Endothelial cell of umbilical vein (primary cell): ENCODE measurements around the gene FXYD6. TPM values are rescaled to one million over a fixed set of nuclear protein-coding genes. Genes with fewer than 3 reads are reported as not detected.

Experiments used
- BruUV-seq: library from RNA; stranded (reverse); fragments of 400-500 nt; replicated peaks from 2 replicates; lab custom pipeline; 2021; lab: Mats Ljungman, UMichigan
- CTCF ChIA-PET: fragments of 300-600, 350-600 bp; sonication (Branson Sonifier 250); formaldehyde crosslinking; loops from one replicate; lab custom pipeline; 2021; ENCODE audit warnings: antibody characterized with exemption, inconsistent platforms; lab: Charles Lee
- POLR2A ChIA-PET: fragments of 300-600, 350-600 bp; sonication (Branson Sonifier 250); formaldehyde crosslinking; loops from one replicate; lab custom pipeline; 2021; ENCODE audit warnings: antibody characterized with exemption, inconsistent platforms; lab: Charles Lee
- DNase-seq: peaks from one replicate; pipeline ENCODE4 v3.0.0-alpha.2; 2011; ENCODE audit warnings: low read depth, low spot score
- FAIRE-seq: peaks from 2 replicates; lab custom pipeline; 2011; peaks lifted over from hg19 to GRCh38; lab: Jason Lieb, UNC
- H2AFZ ChIP-seq: 2 replicates; pipeline ENCODE4 v1.6.0; 2012; ENCODE audit warnings: low read depth, low read length, control low read depth, inconsistent platforms
- H3K27ac ChIP-seq: 2 replicates; pipeline ENCODE4 v1.5.1; 2011; ENCODE audit warnings: low read depth, mild to moderate bottlenecking, control low read depth, low read length, moderate library complexity; ENCODE audit not compliant: insufficient read depth
- H3K27me3 ChIP-seq, 2 experiments: 2 replicates each; pipeline versions ENCODE4 v1.6.0 to v1.6.1; 2011; ENCODE audit warnings: low read length in 2 of 2, mixed read lengths in 1 of 2; ENCODE audit not compliant: control insufficient read depth in 2 of 2, insufficient read depth in 2 of 2
- H3K36me3 ChIP-seq, 2 experiments: 2 replicates in 1 of 2; 3 replicates in 1 of 2; pipeline ENCODE4 v1.5.1; 2011; ENCODE audit warnings: low read length in 2 of 2, mild to moderate bottlenecking in 1 of 2, moderate library complexity in 1 of 2; ENCODE audit not compliant: control insufficient read depth in 2 of 2, insufficient read depth in 2 of 2; ENCODE audit errors: extremely low read depth in 1 of 2
- H3K4me1 ChIP-seq: 3 replicates; pipeline ENCODE4 v1.5.1; 2011; ENCODE audit warnings: mild to moderate bottlenecking, low read length; ENCODE audit not compliant: control insufficient read depth, insufficient read depth; ENCODE audit errors: extremely low read depth
- H3K4me2 ChIP-seq: 2 replicates; pipeline ENCODE4 v1.6.1; 2011; ENCODE audit warnings: low read length, control low read depth, mixed read lengths; ENCODE audit not compliant: insufficient read depth
- H3K4me3 ChIP-seq, 3 experiments: fragments of 200-600 bp in 1 of 3; sonication (generic), shearing (Covaris generic) in 1 of 3; replicated peaks in 1 of 3; 2 replicates each; pipeline ENCODE4 v1.5.1; 2011 to 2016; ENCODE audit warnings: control low read depth in 3 of 3, low read length in 3 of 3, mild to moderate bottlenecking in 2 of 3, inconsistent platforms in 1 of 3, low read depth in 1 of 3, moderate library complexity in 1 of 3; ENCODE audit not compliant: insufficient read depth in 1 of 3
- H3K79me2 ChIP-seq: 2 replicates; pipeline ENCODE4 v1.6.0; 2012; ENCODE audit warnings: low read length, inconsistent platforms; ENCODE audit not compliant: control insufficient read depth, insufficient read depth
- H3K9ac ChIP-seq: replicated peaks from 2 replicates; pipeline ENCODE3; 2011; ENCODE audit warnings: low read length, control low read depth; ENCODE audit not compliant: insufficient read depth; ENCODE audit errors: extremely low read depth
- H3K9me1 ChIP-seq: replicated peaks from 3 replicates; pipeline ENCODE4 v1.6.0; 2011; ENCODE audit warnings: mild to moderate bottlenecking, low read length; ENCODE audit not compliant: control insufficient read depth, insufficient read depth; ENCODE audit errors: extremely low read depth
- H3K9me3 ChIP-seq: replicated peaks from 2 replicates; pipeline ENCODE4 v1.5.1; 2012; ENCODE audit warnings: low read length, inconsistent platforms; ENCODE audit not compliant: control insufficient read depth, insufficient read depth
- H4K20me1 ChIP-seq: replicated peaks from 2 replicates; pipeline ENCODE3; 2011; ENCODE audit warnings: mild to moderate bottlenecking, low read length; ENCODE audit not compliant: control insufficient read depth, insufficient read depth; ENCODE audit errors: extremely low read depth
- CTCF ChIP-seq, 2 donors: IDR thresholded peaks; 1 replicate in 1 of 2; 2 replicates in 1 of 2; pipeline ENCODE4 v1.5.1; 2011; ENCODE audit warnings: low read length in 2 of 2, mild to moderate bottlenecking in 2 of 2, moderate library complexity in 2 of 2, control low read depth in 1 of 2, inconsistent platforms in 1 of 2, low read depth in 1 of 2; ENCODE audit not compliant: insufficient read depth in 1 of 2; ENCODE audit errors: extremely low read depth in 1 of 2
- FOS ChIP-seq: IDR thresholded peaks from 2 replicates; pipeline ENCODE4 v1.6.1; 2011; ENCODE audit warnings: mild to moderate bottlenecking, low read length, moderate library complexity, borderline replicate concordance; ENCODE audit not compliant: insufficient read depth
- GATA2 ChIP-seq: IDR thresholded peaks from 2 replicates; pipeline ENCODE4 v1.7.0; 2011; ENCODE audit warnings: low read depth, mild to moderate bottlenecking, moderate library complexity, mixed read lengths, low read length; ENCODE audit not compliant: insufficient read length, insufficient read depth
- MYC ChIP-seq: IDR thresholded peaks from one replicate; pipeline ENCODE4 v1.6.1; 2011; ENCODE audit warnings: mild to moderate bottlenecking, low read depth, low read length
- POLR2A ChIP-seq: IDR thresholded peaks from 2 replicates; pipeline ENCODE4 v1.6.1; 2012; ENCODE audit warnings: low read depth, mild to moderate bottlenecking, control low read depth, low read length
- POLR2AphosphoS5 ChIP-seq: IDR thresholded peaks from 2 replicates; pipeline ENCODE4 v1.6.1; 2012; ENCODE audit warnings: low read depth, mild to moderate bottlenecking, control low read depth, low read length, moderate library complexity; ENCODE audit not compliant: insufficient read depth
- dilution Hi-C: fragments of 300-500 bp; cut with MboI; formaldehyde crosslinking; loops from one replicate; pipeline ENCODE4 v1.15.0; 2019; ENCODE audit warnings: low sequenced_read_pairs; ENCODE audit not compliant: extremely low pct_ligation_motif_present
- intact Hi-C: fragments of 100-400 bp; cut with micrococcal nuclease; formaldehyde crosslinking; loops from one replicate; pipeline ENCODE4 v1.10.0; 2022
- polyA plus RNA-seq, 4 experiments: library from polyadenylated mRNA; depleted of rRNA in 3 of 4; stranded (reverse) in 3 of 4; unstranded in 1 of 4; fragments of >200 nt; gene quantifications; 2 replicates each; pipeline versions ENCODE4 v1.2.1 to v1.2.3, GENCODE V29; 2011 to 2012; ENCODE audit warnings: missing spikeins in 1 of 4
- total RNA-seq: library from RNA; stranded (reverse); gene quantifications from 2 replicates; pipeline ENCODE4 v1.2.3, GENCODE V29; 2021
- TF ChIP-seq, protein P1 (sequence below): IDR thresholded peaks from 2 replicates; pipeline ENCODE4 v1.6.1; 2011; ENCODE audit not compliant: insufficient read depth, insufficient read length

FXYD6 gene
- total and polyA plus RNA-seq, 2 donors (not counting 3 experiments of a cell fraction or from before 2014, with no cell fraction given), result 1.4 to 8.7 TPM

DNA sequence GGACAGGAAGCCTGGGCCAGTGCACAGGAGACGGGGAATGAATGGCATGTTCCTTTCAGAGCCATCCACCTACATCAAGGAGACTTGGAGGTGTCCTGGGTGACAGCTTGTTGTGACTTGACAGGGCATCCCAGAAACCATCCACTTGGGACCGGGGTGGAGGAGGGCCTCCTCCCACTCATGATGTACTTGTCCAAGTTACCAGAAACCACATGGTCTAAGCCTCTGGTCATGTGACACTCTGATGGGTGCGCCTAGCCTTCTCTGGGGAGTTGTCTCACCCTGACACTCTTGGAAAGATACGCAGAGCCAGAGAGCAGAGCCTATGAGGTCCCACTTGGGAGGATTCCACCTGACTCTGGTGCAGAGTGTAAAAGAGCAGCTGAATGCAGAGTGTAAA is 21.6 kb upstream of the FXYD6 start:
- FAIRE-seq (no peak), DNase-seq (no peak)
- ChIA-PET CTCF (no interaction called here), POLR2A (no interaction called here)
- no peaks in the 10 kb centered on the region for H3K79me2 ChIP-seq
- dilution Hi-C loops (no loop called here), intact Hi-C loops (no loop called here)
- no peaks in the 10 kb centered on the region for H3K36me3 ChIP-seq
- H3K4me1 ChIP-seq, result no peaks in the 10 kb centered on the region
- H3K4me3 ChIP-seq, result no peak overlapping the region
- no peak overlapping the region for H3K27ac ChIP-seq
- H3K9me1 ChIP-seq, result no peaks in the 10 kb centered on the region
- BruUV-seq, result no TSS peak
- H2AFZ ChIP-seq, result no peak overlapping the region
- H3K27me3 ChIP-seq, result peaks cover 12% of the 10 kb centered on the region in 2 experiments
- H3K4me2 ChIP-seq, result no peak overlapping the region
- TF ChIP-seq GATA2 (no peak), POLR2A (no peak), CTCF (IDR thresholded peaks at IDR 0.05; ENCODE audit: extremely low read depth in 1 of 2, insufficient read depth in 1 of 2, low read depth in 1 of 2, low read length in 2 of 2) (no peak), FOS (no peak), MYC (no peak), POLR2AphosphoS5 (no peak)
- TF ChIP-seq, protein P1, sequence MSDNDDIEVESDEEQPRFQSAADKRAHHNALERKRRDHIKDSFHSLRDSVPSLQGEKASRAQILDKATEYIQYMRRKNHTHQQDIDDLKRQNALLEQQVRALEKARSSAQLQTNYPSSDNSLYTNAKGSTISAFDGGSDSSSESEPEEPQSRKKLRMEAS, result no peak
- H3K9me3 ChIP-seq, result no peaks in the 10 kb centered on the region
- H4K20me1 ChIP-seq, result no peaks in the 10 kb centered on the region
- no peak overlapping the region for H3K9ac ChIP-seq
